Measurements from ENCODE around the gene KCNQ1. TPM values are rescaled to one million over a fixed set of nuclear protein-coding genes. Genes with fewer than 3 reads are reported as not detected.

Gene KCNQ1
- polyA plus RNA-seq, 1 of the 3 experiments (the other 2 are of a cell fraction), result 0.05 TPM

DNA sequence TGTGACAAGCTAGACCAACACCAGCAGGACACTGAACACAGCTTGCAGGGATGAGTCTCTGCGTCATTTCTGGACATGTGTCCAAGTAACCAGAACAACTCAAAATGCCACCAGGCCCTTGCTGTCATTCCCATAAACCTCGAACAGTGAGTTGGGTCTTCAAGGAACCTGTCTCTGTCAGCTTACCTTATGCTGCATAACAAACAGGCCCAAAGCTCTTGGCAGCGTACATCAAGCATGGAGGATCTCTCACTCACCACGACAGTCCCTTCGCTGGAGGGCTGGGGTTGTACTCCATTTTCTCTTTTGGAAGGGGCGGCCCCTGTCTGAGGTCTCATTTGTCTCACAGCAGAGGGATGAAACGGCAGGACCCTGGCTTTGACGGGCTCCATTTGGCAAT lies 434.0 kb downstream of the KCNQ1 start:
- H3K9me3 ChIP-seq, result no peaks in the 10 kb centered on the region
- no peaks in the 10 kb centered on the region for H3F3A ChIP-seq (replicated peaks; ENCODE audit: insufficient read depth)
- no peak overlapping the region for H3K4me2 ChIP-seq
- no peak overlapping the region for H3K9ac ChIP-seq
- TF ChIP-seq POLR2AphosphoS5 (IDR thresholded peaks at IDR 0.05; ENCODE audit: low read depth, low read length), result no peak
- no peak for TF ChIP-seq JUND (IDR thresholded peaks at IDR 0.05)
- no peak for TF ChIP-seq GABPA (IDR thresholded peaks at IDR 0.05; ENCODE audit: low read depth)
- H3K4me1 ChIP-seq (ENCODE audit: control insufficient read depth in 1 of 2, insufficient read depth in 2 of 2, low read depth in 1 of 2, low read length in 1 of 2), result peaks cover 0 to 27% of the 10 kb centered on the region in 2 experiments; a peak in 1 of 4 replicates
- H3K36me3 ChIP-seq (replicated peaks in 1 of 2; ENCODE audit: control insufficient read depth in 1 of 2, insufficient read depth in 2 of 2, low read length in 1 of 2), result no peaks in the 10 kb centered on the region
- no peak overlapping the region for H2AFZ ChIP-seq (ENCODE audit: low read depth)
- DNase-seq, result no peak
- no peaks in the 10 kb centered on the region for H3K9me2 ChIP-seq
- ChIA-PET CTCF (interaction anchor here (1.2 to 4.4 kb wide), 2 partner anchors 9 to 346 kb away, joined by 4 to 23 read pairs; no protein-coding TSS in a partner anchor), POLR2A (no interaction called here)
- H3K27me3 ChIP-seq (ENCODE audit: insufficient read depth), result no peaks in the 10 kb centered on the region
- H3K79me2 ChIP-seq (ENCODE audit: insufficient read depth), result no peaks in the 10 kb centered on the region
- no peak overlapping the region for H3K4me3 ChIP-seq (ENCODE audit: low read depth in 2 of 2, low read length in 1 of 2)
- no peaks in the 10 kb centered on the region for H4K20me1 ChIP-seq (ENCODE audit: insufficient read depth)
- no peak overlapping the region for H3K27ac ChIP-seq (ENCODE audit: low read depth in 2 of 2, low read length in 1 of 2)
- 79% methylated on average over 8 of the region's 8 CpGs for WGBS (ENCODE audit: low lambda C conversion rate)

DNA sequence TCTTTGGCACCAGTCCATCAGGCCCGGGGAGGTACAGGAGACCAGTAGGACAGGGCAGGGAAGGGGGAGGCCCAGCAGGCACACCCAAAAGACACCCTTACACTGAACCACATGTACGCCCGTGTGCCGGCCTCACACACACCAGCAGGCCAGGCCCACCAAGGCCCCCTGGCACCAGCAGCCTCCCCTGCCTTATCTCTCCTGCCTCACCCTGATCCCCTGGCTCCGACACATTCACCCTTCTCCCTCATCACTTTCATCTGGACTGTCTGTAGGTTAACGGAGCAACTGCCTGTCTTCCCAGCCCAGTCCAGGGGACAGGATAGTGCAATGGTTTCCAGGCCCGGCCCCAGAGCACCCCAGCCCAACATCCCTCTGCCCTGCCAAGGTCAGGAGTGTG lies 435.8 kb downstream of the KCNQ1 start:
- Histone ChIP-seq H2AFZ (ENCODE audit: low read depth) (no peak overlapping the region), H3K9ac (no peak overlapping the region)

DNA sequence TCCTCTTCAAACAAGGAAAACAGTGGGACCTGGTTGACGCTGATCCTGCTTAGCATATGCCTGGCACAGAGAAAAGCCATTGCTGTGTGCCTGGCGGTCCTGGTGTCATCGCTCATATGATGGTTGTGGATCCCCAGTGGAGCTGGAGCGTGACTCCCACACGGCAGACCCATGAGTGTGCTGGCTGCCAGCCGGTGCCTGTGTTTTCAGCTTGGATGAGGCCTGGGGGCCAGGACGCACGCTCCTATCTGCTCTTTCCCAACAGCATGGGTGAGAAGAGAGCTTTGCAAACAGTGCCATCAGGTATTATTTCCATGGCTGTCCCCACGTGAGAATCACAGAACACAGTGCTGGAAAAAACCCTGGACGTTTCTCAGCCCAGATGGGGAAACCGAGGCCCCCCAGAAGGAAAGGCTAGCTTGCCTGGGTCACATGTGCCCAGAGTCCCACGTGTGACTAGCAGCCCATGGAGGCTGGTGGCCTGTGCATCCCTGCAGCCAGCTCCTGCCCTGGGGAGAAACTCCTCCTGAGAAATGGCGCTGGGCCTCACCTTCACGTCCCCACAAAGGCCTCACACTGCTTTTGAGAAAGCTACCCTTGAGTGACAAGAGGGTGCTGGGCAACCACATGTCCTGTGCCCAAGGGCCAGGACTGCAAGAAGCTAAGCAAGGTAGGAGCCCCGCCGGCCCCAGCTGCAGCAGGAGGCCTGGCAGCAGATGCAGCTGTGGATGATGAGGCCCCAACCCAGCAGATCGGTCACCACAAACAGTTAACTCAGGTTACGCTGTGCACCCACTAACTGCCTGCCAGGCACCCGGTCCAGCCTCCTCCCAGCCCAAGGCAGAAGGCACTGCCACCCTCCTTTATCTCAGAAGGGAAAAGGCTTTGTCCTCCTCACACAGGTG lies 436.5 kb downstream of the KCNQ1 start:
- no peak overlapping the region for H2AFZ ChIP-seq (ENCODE audit: low read depth)
- H4K20me1 ChIP-seq (ENCODE audit: insufficient read depth), result no peaks in the 10 kb centered on the region
- no peaks in the 10 kb centered on the region for H3K9me3 ChIP-seq
- peaks cover under 1% of the 10 kb centered on the region for H3F3A ChIP-seq (replicated peaks; ENCODE audit: insufficient read depth)
- H3K36me3 ChIP-seq (replicated peaks in 1 of 2; ENCODE audit: control insufficient read depth in 1 of 2, insufficient read depth in 2 of 2, low read length in 1 of 2), result no peaks in the 10 kb centered on the region
- H3K4me2 ChIP-seq, result no peak overlapping the region
- peaks cover 3 to 34% of the 10 kb centered on the region in 2 experiments; a peak in 1 of 4 replicates for H3K4me1 ChIP-seq (ENCODE audit: control insufficient read depth in 1 of 2, insufficient read depth in 2 of 2, low read depth in 1 of 2, low read length in 1 of 2)
- TF ChIP-seq GABPA (IDR thresholded peaks at IDR 0.05; ENCODE audit: low read depth) (no peak), FOXJ3 (CRISPR knock-in tag; IDR thresholded peaks at IDR 0.05) (no peak), NFIC (IDR thresholded peaks at IDR 0.05; ENCODE audit: borderline replicate concordance) (no peak), RFX5 (IDR thresholded peaks at IDR 0.05; ENCODE audit: low read length) (no peak), FOXM1 (IDR thresholded peaks at IDR 0.05; ENCODE audit: low read depth) (no peak), YY1 (IDR thresholded peaks at IDR 0.05; ENCODE audit: low read depth) (no peak), SMC3 (IDR thresholded peaks at IDR 0.05; ENCODE audit: low read depth, low read length) (no peak), RXRA (IDR thresholded peaks at IDR 0.05; ENCODE audit: borderline replicate concordance, low read depth) (no peak)
- TF ChIP-seq, protein P1, sequence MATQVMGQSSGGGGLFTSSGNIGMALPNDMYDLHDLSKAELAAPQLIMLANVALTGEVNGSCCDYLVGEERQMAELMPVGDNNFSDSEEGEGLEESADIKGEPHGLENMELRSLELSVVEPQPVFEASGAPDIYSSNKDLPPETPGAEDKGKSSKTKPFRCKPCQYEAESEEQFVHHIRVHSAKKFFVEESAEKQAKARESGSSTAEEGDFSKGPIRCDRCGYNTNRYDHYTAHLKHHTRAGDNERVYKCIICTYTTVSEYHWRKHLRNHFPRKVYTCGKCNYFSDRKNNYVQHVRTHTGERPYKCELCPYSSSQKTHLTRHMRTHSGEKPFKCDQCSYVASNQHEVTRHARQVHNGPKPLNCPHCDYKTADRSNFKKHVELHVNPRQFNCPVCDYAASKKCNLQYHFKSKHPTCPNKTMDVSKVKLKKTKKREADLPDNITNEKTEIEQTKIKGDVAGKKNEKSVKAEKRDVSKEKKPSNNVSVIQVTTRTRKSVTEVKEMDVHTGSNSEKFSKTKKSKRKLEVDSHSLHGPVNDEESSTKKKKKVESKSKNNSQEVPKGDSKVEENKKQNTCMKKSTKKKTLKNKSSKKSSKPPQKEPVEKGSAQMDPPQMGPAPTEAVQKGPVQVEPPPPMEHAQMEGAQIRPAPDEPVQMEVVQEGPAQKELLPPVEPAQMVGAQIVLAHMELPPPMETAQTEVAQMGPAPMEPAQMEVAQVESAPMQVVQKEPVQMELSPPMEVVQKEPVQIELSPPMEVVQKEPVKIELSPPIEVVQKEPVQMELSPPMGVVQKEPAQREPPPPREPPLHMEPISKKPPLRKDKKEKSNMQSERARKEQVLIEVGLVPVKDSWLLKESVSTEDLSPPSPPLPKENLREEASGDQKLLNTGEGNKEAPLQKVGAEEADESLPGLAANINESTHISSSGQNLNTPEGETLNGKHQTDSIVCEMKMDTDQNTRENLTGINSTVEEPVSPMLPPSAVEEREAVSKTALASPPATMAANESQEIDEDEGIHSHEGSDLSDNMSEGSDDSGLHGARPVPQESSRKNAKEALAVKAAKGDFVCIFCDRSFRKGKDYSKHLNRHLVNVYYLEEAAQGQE (IDR thresholded peaks at IDR 0.05; ENCODE audit: low read depth, low read length), result no peak
- TF ChIP-seq, protein P2, sequence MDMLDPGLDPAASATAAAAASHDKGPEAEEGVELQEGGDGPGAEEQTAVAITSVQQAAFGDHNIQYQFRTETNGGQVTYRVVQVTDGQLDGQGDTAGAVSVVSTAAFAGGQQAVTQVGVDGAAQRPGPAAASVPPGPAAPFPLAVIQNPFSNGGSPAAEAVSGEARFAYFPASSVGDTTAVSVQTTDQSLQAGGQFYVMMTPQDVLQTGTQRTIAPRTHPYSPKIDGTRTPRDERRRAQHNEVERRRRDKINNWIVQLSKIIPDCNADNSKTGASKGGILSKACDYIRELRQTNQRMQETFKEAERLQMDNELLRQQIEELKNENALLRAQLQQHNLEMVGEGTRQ (IDR thresholded peaks at IDR 0.05; ENCODE audit: borderline replicate concordance, low read depth, low read length), result no peak
- TF ChIP-seq, protein P3, sequence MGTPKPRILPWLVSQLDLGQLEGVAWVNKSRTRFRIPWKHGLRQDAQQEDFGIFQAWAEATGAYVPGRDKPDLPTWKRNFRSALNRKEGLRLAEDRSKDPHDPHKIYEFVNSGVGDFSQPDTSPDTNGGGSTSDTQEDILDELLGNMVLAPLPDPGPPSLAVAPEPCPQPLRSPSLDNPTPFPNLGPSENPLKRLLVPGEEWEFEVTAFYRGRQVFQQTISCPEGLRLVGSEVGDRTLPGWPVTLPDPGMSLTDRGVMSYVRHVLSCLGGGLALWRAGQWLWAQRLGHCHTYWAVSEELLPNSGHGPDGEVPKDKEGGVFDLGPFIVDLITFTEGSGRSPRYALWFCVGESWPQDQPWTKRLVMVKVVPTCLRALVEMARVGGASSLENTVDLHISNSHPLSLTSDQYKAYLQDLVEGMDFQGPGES (IDR thresholded peaks at IDR 0.05; ENCODE audit: low read depth, low read length), result no peak
- no peaks in the 10 kb centered on the region for H3K79me2 ChIP-seq (ENCODE audit: insufficient read depth)
- H3K27ac ChIP-seq (ENCODE audit: low read depth in 2 of 2, low read length in 1 of 2), result no peak overlapping the region; a peak in 1 of 4 replicates
- no peak for DNase-seq
- whole genome bisulfite sequencing (ENCODE audit: low lambda C conversion rate), result 83% methylated on average over 14 of the region's 19 CpGs
- H3K9me2 ChIP-seq, result no peaks in the 10 kb centered on the region
- ChIA-PET CTCF (interaction anchor here (0.6 to 16.8 kb wide), 4 partner anchors 10 to 461 kb away, joined by 3 to 1016 read pairs (median 4); no protein-coding TSS in a partner anchor), POLR2A (interaction anchor here (1.4 kb wide), 1 partner anchor 102 kb away, joined by 8 read pairs; no protein-coding TSS in a partner anchor)
- H3K27me3 ChIP-seq (ENCODE audit: insufficient read depth), result no peaks in the 10 kb centered on the region
- no peak overlapping the region for H3K9ac ChIP-seq
- no peak overlapping the region for H3K4me3 ChIP-seq (ENCODE audit: low read depth in 2 of 2, low read length in 1 of 2)

More for the DNA sequence above, 435.8 kb downstream of the KCNQ1 start:
- Histone ChIP-seq H3F3A (replicated peaks; ENCODE audit: insufficient read depth) (no peaks in the 10 kb centered on the region), H3K79me2 (ENCODE audit: insufficient read depth) (no peaks in the 10 kb centered on the region), H3K4me3 (ENCODE audit: low read depth in 2 of 2, low read length in 1 of 2) (no peak overlapping the region), H3K27ac (ENCODE audit: low read depth in 2 of 2, low read length in 1 of 2) (no peak overlapping the region), H3K27me3 (ENCODE audit: insufficient read depth) (no peaks in the 10 kb centered on the region), H3K4me2 (no peak overlapping the region), H3K36me3 (replicated peaks in 1 of 2; ENCODE audit: control insufficient read depth in 1 of 2, insufficient read depth in 2 of 2, low read length in 1 of 2) (no peaks in the 10 kb centered on the region), H3K9me3 (no peaks in the 10 kb centered on the region), H3K4me1 (ENCODE audit: control insufficient read depth in 1 of 2, insufficient read depth in 2 of 2, low read depth in 1 of 2, low read length in 1 of 2) (peaks cover 3 to 32% of the 10 kb centered on the region in 2 experiments; a peak in 1 of 4 replicates), H3K9me2 (no peaks in the 10 kb centered on the region), H4K20me1 (ENCODE audit: insufficient read depth) (no peaks in the 10 kb centered on the region)
- TF ChIP-seq ELF1 (IDR thresholded peaks at IDR 0.05), result no peak
- DNase-seq, result no peak
- POLR2A ChIA-PET, result interaction anchor here (1.4 kb wide), 1 partner anchor 102 kb away, joined by 8 read pairs; no protein-coding TSS in a partner anchor
- CTCF ChIA-PET, result interaction anchor here (16.8 kb wide), 1 partner anchor 343 kb away, joined by 1016 read pairs; no protein-coding TSS in a partner anchor
- 77% methylated on average over 7 of the region's 7 CpGs for WGBS (ENCODE audit: low lambda C conversion rate)

Data from SK-N-SH (cell line).